ENCODE results near the gene LRRC8D. TPM values are rescaled to one million over a fixed set of nuclear protein-coding genes. Genes with fewer than 3 reads are reported as not detected.

LRRC8D gene
- total and polyA plus RNA-seq, 2 of the 4 experiments (the other 2 are of a cell fraction), result 34.1 to 35.3 TPM

- Histone ChIP-seq H3K4me2 (ENCODE audit: low read depth, low read length) (no peak overlapping the region), H3K18ac (ENCODE audit: low read depth, low read length) (no peak overlapping the region), H3K9ac (ENCODE audit: low read depth, low read length) (no peak overlapping the region), H3K23ac (ENCODE audit: low read depth, low read length) (no peak overlapping the region), H3K56ac (ENCODE audit: extremely low read depth, insufficient read depth, low read length) (no peak overlapping the region), H3K27ac (ENCODE audit: insufficient read depth, low read length) (no peak overlapping the region), H3K4ac (ENCODE audit: low read depth, low read length) (no peak overlapping the region), H3K9me3 (ENCODE audit: control insufficient read depth, insufficient read depth, low read length) (no peaks in the 10 kb centered on the region), H2BK5ac (ENCODE audit: low read depth, low read length, poor library complexity, severe bottlenecking) (no peak overlapping the region), H3K4me1 (ENCODE audit: control insufficient read depth, insufficient read depth, low read length) (peaks cover 11% of the 10 kb centered on the region), H2BK15ac (ENCODE audit: low read depth, low read length) (no peak overlapping the region), H4K20me1 (ENCODE audit: insufficient read depth, low read length) (no peaks in the 10 kb centered on the region), H2AFZ (replicated peaks; ENCODE audit: low read length, poor library complexity) (no peak overlapping the region), H3K4me3 (ENCODE audit: insufficient read depth, low read depth, low read length) (no peak overlapping the region), H4K8ac (ENCODE audit: low read depth in 2 of 2, low read length in 2 of 2) (no peak overlapping the region), H3K27me3 (ENCODE audit: control insufficient read depth, insufficient read depth, low read length) (no peaks in the 10 kb centered on the region; the same call in 1 of the 2 replicates), H2AK9ac (replicated peaks; ENCODE audit: low read depth, low read length, poor library complexity) (no peak overlapping the region), H2AK5ac (ENCODE audit: low read depth, low read length) (no peak overlapping the region), H3K36me3 (ENCODE audit: control insufficient read depth, insufficient read depth, low read length) (no peaks in the 10 kb centered on the region), H3K9me1 (ENCODE audit: insufficient read depth, low read length) (peaks cover 8% of the 10 kb centered on the region; the same call in 1 of the 2 replicates), H4K91ac (ENCODE audit: insufficient read depth, low read depth, low read length) (no peak overlapping the region), H3K14ac (replicated peaks; ENCODE audit: low read depth, low read length) (no peak overlapping the region), H3K79me1 (ENCODE audit: low read depth in 1 of 2, low read length in 2 of 2) (no peaks in the 10 kb centered on the region), H2BK20ac (ENCODE audit: low read depth, low read length) (no peak overlapping the region), H2BK120ac (ENCODE audit: low read depth, low read length) (no peak overlapping the region), H4K5ac (ENCODE audit: low read depth, low read length) (no peak overlapping the region)
- CTCF ChIA-PET, result no interaction called here
- BruUV-seq (replicated peaks), result no TSS peak
- WGBS, 2 experiments (ENCODE audit: extremely low coverage in 2 of 2, insufficient read length in 1 of 2), result no CpG with 5 or more reads among the region's 1 CpG
- in situ Hi-C loops (cut with MboI; ENCODE audit: low sequenced_read_pairs), result no loop called here
- ATAC-seq (ENCODE audit: low read depth), result no peak
- no peak for DNase-seq
- POLR2A ChIA-PET (ENCODE audit: unreplicated experiment), result no interaction called here
- TF ChIP-seq POLR2A (IDR thresholded peaks at IDR 0.05; ENCODE audit: low read depth, low read length) (no peak), CTCF (conservative IDR thresholded peaks at IDR 0.05; ENCODE audit: low read depth, low read length) (no peak), MAZ (IDR thresholded peaks at IDR 0.05; ENCODE audit: borderline replicate concordance, low read depth, low read length) (no peak), CEBPB (IDR thresholded peaks at IDR 0.05; ENCODE audit: low read depth, low read length) (0 out of 2 replicates have a peak, but pooled peaks have one; percentile 18), NFE2L2 (IDR thresholded peaks at IDR 0.05; ENCODE audit: low read depth, low read length) (no peak), CHD1 (IDR thresholded peaks at IDR 0.05; ENCODE audit: low read depth, low read length) (no peak), RCOR1 (IDR thresholded peaks at IDR 0.05; ENCODE audit: insufficient replicate concordance, low read length) (no peak)
- intact Hi-C loops (cut with micrococcal nuclease), result no loop called here
- dilution Hi-C loops (cut with HindIII; ENCODE audit: low sequenced_read_pairs, unreplicated experiment), result no loop called here
Observed at GRCh38 chr1:89810880-89811279, 10.0 kb upstream of the LRRC8D start.
